ENCODE results near the gene DUSP10.

Gene DUSP10

GRCh38 chr1:221690858-221691257 lies 51.0 kb downstream of the DUSP10 start:
- no peak for DNase-seq

GRCh38 chr1:221689138-221689537 lies 52.8 kb downstream of the DUSP10 start:
- DNase-seq: no peak

GRCh38 chr1:221688488-221688843 lies 53.4 kb downstream of the DUSP10 start:
- DNase-seq: no peak

GRCh38 chr1:221687836-221688487 lies 53.9 kb downstream of the DUSP10 start:
- DNase-seq: no peak

GRCh38 chr1:221683681-221684080 lies 58.2 kb downstream of the DUSP10 start:
- DNase-seq: no peak

- no peak for DNase-seq
Observed at GRCh38 chr1:221680085-221680484, 61.8 kb downstream of the DUSP10 start.

- DNase-seq: no peak
Observed at GRCh38 chr1:221678014-221678413, 63.9 kb downstream of the DUSP10 start.

GRCh38 chr1:221675880-221676800 lies 65.7 kb downstream of the DUSP10 start:
- DNase-seq: no peak

- no peak for DNase-seq
Observed at GRCh38 chr1:221672965-221673364, 68.9 kb downstream of the DUSP10 start.

GRCh38 chr1:221672239-221672645 lies 69.6 kb downstream of the DUSP10 start:
- no peak for DNase-seq

- no peak for DNase-seq
Observed at GRCh38 chr1:221670081-221670480, 71.8 kb downstream of the DUSP10 start.

- no peak for DNase-seq
Observed at GRCh38 chr1:221669441-221669840, 72.4 kb downstream of the DUSP10 start.

GRCh38 chr1:221667504-221667903 lies 74.4 kb downstream of the DUSP10 start:
- no peak for DNase-seq

- no peak for DNase-seq
Observed at GRCh38 chr1:221664253-221664652, 77.6 kb downstream of the DUSP10 start.

GRCh38 chr1:221663321-221663720 lies 78.6 kb downstream of the DUSP10 start:
- DNase-seq: no peak

- no peak for DNase-seq
Observed at GRCh38 chr1:221655766-221656305, 86.1 kb downstream of the DUSP10 start.
